AML-193 (cell line): ENCODE results near the gene DRGX.

Source experiments
- DNase-seq, 2 experiments: peaks; one replicate each; lab custom pipeline; 2025; lab: John Stamatoyannopoulos, UW

The DRGX gene

GRCh38 chr10:49361735-49362568, 33.9 kb downstream of the DRGX start:
- DNase-seq: no peak

GRCh38 chr10:49361178-49361554, 34.7 kb downstream of the DRGX start:
- DNase-seq: no peak

- DNase-seq: no peak
Measured at GRCh38 chr10:49360271-49361177, 35.4 kb downstream of the DRGX start.

- no peak for DNase-seq
Measured at GRCh38 chr10:49359349-49360270, 36.3 kb downstream of the DRGX start.

- no peak for DNase-seq
Measured at GRCh38 chr10:49357910-49358309, 38.0 kb downstream of the DRGX start.

GRCh38 chr10:49356944-49357343, 38.9 kb downstream of the DRGX start:
- DNase-seq: no peak

- no peak for DNase-seq
Measured at GRCh38 chr10:49356181-49356580, 39.7 kb downstream of the DRGX start.

- DNase-seq: no peak
Measured at GRCh38 chr10:49355221-49355620, 40.7 kb downstream of the DRGX start.

- no peak for DNase-seq
Measured at GRCh38 chr10:49354593-49354992, 41.3 kb downstream of the DRGX start.

- DNase-seq: no peak
Measured at GRCh38 chr10:49353895-49354566, 41.9 kb downstream of the DRGX start.

- DNase-seq: no peak
Measured at GRCh38 chr10:49353026-49353894, 42.6 kb downstream of the DRGX start.

- no peak for DNase-seq
Measured at GRCh38 chr10:49352323-49352722, 43.6 kb downstream of the DRGX start.

GRCh38 chr10:49351669-49352068, 44.2 kb downstream of the DRGX start:
- no peak for DNase-seq

- DNase-seq: no peak
Measured at GRCh38 chr10:49350846-49351532, 44.9 kb downstream of the DRGX start.

GRCh38 chr10:49350138-49350537, 45.8 kb downstream of the DRGX start:
- DNase-seq: no peak

- DNase-seq: no peak
Measured at GRCh38 chr10:49349390-49349789, 46.5 kb downstream of the DRGX start.

GRCh38 chr10:49348593-49348992, 47.3 kb downstream of the DRGX start:
- no peak for DNase-seq

GRCh38 chr10:49347827-49348226, 48.1 kb downstream of the DRGX start:
- DNase-seq: no peak

GRCh38 chr10:49347342-49347741, 48.5 kb downstream of the DRGX start:
- no peak for DNase-seq

GRCh38 chr10:49344840-49345239, 51.0 kb downstream of the DRGX start:
- DNase-seq: no peak
